Left lung (tissue), 10 donors: Measurements from ENCODE around the gene ITGB1. TPM values are rescaled to one million over a fixed set of nuclear protein-coding genes. Genes with fewer than 3 reads are reported as not detected.

Experiments
- ATAC-seq: fragments of 200-7000 bp; cut with Tn5 transposase; one replicate; pipeline ENCODE4 v1.9.1; 2020; ENCODE audit warnings: moderate library complexity
- DNase-seq, 4 donors: peaks; one replicate each; pipeline ENCODE4 v3.0.0-alpha.2; 2013 to 2020
- H3K27ac ChIP-seq, 2 donors: fragments of 200-600 bp; sonication (generic) in 1 of 2; one replicate each; pipeline versions ENCODE4 v1.5.0 to v1.8.0; 2020 to 2021
- H3K27me3 ChIP-seq, 2 donors: fragments of 200-600 bp; sonication (generic) in 1 of 2; one replicate each; pipeline versions ENCODE4 v1.5.0 to v1.8.0; 2020 to 2021
- H3K36me3 ChIP-seq, 2 donors: fragments of 200-600 bp; sonication (generic) in 1 of 2; one replicate each; pipeline versions ENCODE4 v1.5.0 to v1.8.0; 2020 to 2021
- H3K4me1 ChIP-seq, 2 donors: fragments of 200-600 bp; one replicate each; pipeline ENCODE4 v1.8.0; 2021
- H3K4me3 ChIP-seq, 2 donors: fragments of 200-600 bp; sonication (generic) in 1 of 2; one replicate each; pipeline versions ENCODE4 v1.5.0 to v1.8.0; 2020 to 2021; ENCODE audit warnings: mild to moderate bottlenecking in 1 of 2
- H3K9me3 ChIP-seq, 2 donors: fragments of 200-600 bp; sonication (generic) in 1 of 2; one replicate each; pipeline versions ENCODE4 v1.5.0 to v1.8.0; 2020 to 2021
- intact Hi-C, 2 donors: fragments of 100-400 bp; cut with DNase I; formaldehyde crosslinking; loops; one replicate each; pipeline versions ENCODE4 v1.11.2 to v1.14.2; 2022
- polyA plus RNA-seq, 6 donors: library from polyadenylated mRNA; unstranded; fragments of 120-200 nt; gene quantifications; one replicate each; pipeline ENCODE4 v1.2.1, GENCODE V29; 2013; ENCODE audit not compliant: insufficient read length in 6 of 6
- total RNA-seq, 2 donors: library from RNA; stranded (reverse); fragmentation: NEBNext Ultra II Directional; extraction: Animal tissue kit (Norgen Biotek cat#: 25700); gene quantifications; one replicate each; pipeline ENCODE4 v1.2.1, GENCODE V29; 2021
- TF ChIP-seq, protein P1 (sequence below), 2 donors: fragments of 200-600 bp; sonication (generic) in 1 of 2; IDR thresholded peaks; one replicate each; pipeline versions ENCODE4 v1.5.0 to v1.8.0; 2021; ENCODE audit warnings: antibody characterized with exemption in 2 of 2
- donor health status: DM: no; HTN: yes; CAD: no.
- donor health status: DM: no; HTN: no; CAD: no.

The ITGB1 gene
- total and polyA plus RNA-seq, 8 donors: 460 to 642 (median 504) TPM

DNA sequence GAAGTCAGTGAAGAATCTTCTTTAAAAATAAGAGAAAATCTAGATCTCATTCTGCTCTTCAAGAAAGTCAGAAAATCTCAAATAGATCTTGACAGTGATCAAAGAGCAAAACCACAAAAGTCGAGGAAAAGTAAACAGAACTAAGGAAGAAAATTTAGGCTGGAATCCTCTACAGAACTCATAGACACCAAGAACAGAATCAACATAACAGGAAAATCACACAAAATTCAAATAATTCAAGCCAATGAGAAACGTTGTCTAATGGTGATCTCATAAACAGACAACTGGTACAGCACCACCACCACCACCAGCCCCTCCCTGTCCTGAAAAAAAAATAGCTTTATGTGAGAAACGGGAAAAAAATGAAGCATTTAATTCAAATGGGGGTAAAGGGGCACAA lies 6.9 kb downstream of the ITGB1 start:
- Histone ChIP-seq H3K27ac (no peak overlapping the region), H3K27me3 (no peaks in the 10 kb centered on the region), H3K9me3 (no peaks in the 10 kb centered on the region), H3K4me3 (no peak overlapping the region), H3K36me3 (no peaks in the 10 kb centered on the region), H3K4me1 (peaks cover 36 to 80% of the 10 kb centered on the region in 2 donors)
- ATAC-seq (no peak), DNase-seq (no peak)
- intact Hi-C loops: no loop called here
- TF ChIP-seq, protein P1, sequence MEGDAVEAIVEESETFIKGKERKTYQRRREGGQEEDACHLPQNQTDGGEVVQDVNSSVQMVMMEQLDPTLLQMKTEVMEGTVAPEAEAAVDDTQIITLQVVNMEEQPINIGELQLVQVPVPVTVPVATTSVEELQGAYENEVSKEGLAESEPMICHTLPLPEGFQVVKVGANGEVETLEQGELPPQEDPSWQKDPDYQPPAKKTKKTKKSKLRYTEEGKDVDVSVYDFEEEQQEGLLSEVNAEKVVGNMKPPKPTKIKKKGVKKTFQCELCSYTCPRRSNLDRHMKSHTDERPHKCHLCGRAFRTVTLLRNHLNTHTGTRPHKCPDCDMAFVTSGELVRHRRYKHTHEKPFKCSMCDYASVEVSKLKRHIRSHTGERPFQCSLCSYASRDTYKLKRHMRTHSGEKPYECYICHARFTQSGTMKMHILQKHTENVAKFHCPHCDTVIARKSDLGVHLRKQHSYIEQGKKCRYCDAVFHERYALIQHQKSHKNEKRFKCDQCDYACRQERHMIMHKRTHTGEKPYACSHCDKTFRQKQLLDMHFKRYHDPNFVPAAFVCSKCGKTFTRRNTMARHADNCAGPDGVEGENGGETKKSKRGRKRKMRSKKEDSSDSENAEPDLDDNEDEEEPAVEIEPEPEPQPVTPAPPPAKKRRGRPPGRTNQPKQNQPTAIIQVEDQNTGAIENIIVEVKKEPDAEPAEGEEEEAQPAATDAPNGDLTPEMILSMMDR (IDR thresholded peaks at IDR 0.05): no peak

DNA sequence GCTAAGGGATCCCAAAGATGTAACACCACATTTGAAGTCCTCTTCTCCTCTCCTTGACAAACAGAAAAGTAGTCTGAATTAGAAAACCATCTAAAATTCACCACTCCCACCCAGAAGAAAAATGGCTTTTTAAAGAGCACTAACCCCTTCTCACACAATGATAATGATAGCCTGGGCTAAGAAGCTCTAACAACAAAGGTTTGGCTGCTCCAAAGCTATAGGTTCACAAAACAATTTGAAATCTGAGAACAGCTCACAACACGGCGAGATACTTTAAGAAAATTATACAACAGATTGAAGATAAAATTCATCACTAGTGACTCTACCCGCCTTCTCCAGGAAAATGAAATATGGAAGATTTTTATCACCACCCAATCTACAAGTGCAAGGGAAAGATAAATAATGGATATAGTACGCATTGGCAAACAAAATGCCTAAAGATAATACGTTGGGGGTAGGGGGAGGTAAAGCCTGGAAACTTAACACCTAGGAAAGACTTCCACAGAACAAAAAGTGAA lies 7.4 kb downstream of the ITGB1 start:
- intact Hi-C loops: no loop called here
- H3K4me1 ChIP-seq: peaks cover 36 to 78% of the 10 kb centered on the region in 2 donors
- TF ChIP-seq, protein P1 (IDR thresholded peaks at IDR 0.05): no peak
- H3K27ac ChIP-seq: no peak overlapping the region
- DNase-seq: no peak
- no peaks in the 10 kb centered on the region for H3K27me3 ChIP-seq
- H3K9me3 ChIP-seq: no peaks in the 10 kb centered on the region
- ATAC-seq: no peak
- no peak overlapping the region for H3K4me3 ChIP-seq
- H3K36me3 ChIP-seq: no peaks in the 10 kb centered on the region

DNA sequence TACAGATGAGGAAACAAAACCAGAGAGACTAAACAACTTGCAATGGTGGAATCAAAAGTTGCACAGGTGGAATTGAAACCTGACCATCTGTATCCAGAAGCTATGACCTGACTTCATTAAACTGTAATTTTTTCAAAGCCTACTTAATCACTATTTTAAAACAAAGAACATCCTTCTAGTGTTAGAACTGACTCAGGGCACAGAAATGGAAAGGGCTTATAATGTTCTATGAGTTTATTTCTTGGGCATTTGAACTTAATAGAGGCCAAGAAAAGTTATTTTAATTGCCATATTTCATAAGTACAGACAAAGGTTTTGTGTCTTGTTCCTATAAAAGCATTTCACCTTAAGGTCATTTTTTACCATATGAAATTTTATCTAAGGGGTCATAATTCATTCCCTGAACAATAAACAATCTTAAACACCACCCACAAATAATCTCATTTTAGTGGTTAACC lies 8.8 kb downstream of the ITGB1 start:
- TF ChIP-seq, protein P1 (IDR thresholded peaks at IDR 0.05): no peak
- Histone ChIP-seq H3K27me3 (no peaks in the 10 kb centered on the region), H3K36me3 (no peaks in the 10 kb centered on the region), H3K4me1 (peaks cover 24 to 67% of the 10 kb centered on the region in 2 donors), H3K27ac (no peak overlapping the region), H3K4me3 (no peak overlapping the region), H3K9me3 (no peaks in the 10 kb centered on the region)
- DNase-seq (no peak), ATAC-seq (no peak)
- intact Hi-C loops: no loop called here

DNA sequence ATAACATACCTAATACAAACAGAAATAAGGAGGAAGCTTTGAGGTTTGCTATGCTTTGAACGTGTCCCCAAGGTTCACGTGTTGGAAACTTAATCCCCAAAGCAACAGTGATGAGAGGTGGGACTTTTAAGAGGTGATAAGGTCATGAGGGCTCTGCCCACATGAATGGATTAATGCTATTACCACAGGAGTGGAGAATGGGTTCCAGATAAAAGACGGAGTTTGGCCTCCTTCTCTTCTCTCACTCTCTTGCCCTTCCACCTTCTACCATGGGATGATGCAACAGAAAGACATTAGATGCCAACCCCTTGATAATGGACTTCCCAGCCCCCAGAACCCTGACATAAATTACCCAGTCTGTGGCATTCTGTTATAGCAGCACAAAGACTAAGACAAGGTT lies 9.6 kb downstream of the ITGB1 start:
- H3K27me3 ChIP-seq: no peaks in the 10 kb centered on the region
- intact Hi-C loops: no loop called here
- TF ChIP-seq, protein P1 (IDR thresholded peaks at IDR 0.05): no peak
- peaks cover 16 to 66% of the 10 kb centered on the region in 2 donors for H3K4me1 ChIP-seq
- H3K27ac ChIP-seq: no peak overlapping the region
- DNase-seq: no peak
- H3K4me3 ChIP-seq: no peak overlapping the region
- H3K36me3 ChIP-seq: no peaks in the 10 kb centered on the region
- no peaks in the 10 kb centered on the region for H3K9me3 ChIP-seq
- no peak for ATAC-seq

DNA sequence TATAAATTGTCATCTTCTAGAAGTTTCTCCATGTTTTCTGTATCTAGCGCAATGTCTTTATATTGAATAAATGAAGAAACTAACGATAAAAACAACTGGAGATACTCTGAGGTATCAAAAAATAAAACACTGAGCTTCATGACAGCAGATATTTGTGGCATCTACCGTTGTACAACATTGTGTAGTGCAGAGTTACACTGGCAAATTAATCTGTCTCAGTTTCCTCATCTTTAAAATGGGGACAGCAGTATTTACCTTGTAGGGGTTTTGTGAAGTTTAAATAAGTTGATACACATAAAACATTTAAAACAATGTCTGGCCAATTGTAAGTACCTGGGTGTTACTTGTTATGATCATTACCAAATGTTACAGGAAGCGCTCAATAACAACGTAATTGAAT lies 10.4 kb downstream of the ITGB1 start:
- no peak overlapping the region for H3K27ac ChIP-seq
- peaks cover 11 to 66% of the 10 kb centered on the region in 2 donors for H3K4me1 ChIP-seq
- no peaks in the 10 kb centered on the region for H3K36me3 ChIP-seq
- ATAC-seq (no peak), DNase-seq (no peak)
- H3K27me3 ChIP-seq: no peaks in the 10 kb centered on the region
- no peaks in the 10 kb centered on the region for H3K9me3 ChIP-seq
- intact Hi-C loops: no loop called here
- no peak overlapping the region for H3K4me3 ChIP-seq
- TF ChIP-seq, protein P1 (IDR thresholded peaks at IDR 0.05): no peak
